ENCODE measurements around the gene DMBX1.

DMBX1 gene

DNA sequence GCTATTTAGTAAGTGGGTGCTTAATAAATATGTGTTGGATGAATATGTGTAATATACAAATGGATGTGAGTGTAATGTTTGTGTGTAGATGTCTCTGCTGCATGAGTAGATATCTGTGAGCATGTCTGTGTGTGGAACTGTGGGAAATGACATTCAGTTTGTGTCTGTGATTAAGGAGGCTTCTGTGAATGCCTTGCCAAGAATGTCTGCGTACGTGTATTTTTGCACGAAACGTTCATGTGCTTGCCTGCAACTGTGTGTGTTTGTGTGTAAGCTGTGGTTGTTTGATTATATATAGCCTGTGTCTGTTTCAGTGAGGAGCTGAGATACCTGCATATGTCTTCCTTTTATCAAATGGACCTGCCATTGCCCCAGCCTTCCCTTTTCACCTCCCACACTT lies 13.8 kb downstream of the DMBX1 start:
- no peak for DNase-seq (ENCODE audit: low read depth in 2 of 2)

GRCh38 chr1:46506470-46507219 lies 17.0 kb downstream of the DMBX1 start:
- no peak for DNase-seq (ENCODE audit: low read depth in 2 of 2)

DNA sequence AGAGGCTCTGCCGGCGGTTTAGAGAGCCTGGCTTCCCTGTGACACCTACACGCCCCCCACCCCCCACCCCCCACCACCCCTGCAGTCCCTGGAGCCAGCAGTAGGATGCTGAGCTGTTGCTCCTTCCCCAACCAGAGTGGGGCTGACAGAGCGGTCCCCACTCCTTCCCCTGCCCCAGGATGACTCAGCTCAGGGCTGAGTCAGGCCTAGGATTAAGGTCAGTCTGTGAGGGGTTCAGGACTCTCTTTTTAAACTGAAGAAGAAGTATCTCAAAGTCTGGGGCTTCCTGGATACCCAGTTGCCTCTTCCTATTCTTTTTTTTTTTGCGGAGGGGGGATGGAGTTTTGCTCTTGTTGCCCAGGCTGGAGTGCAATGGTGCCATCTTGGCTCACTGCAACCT lies 19.1 kb downstream of the DMBX1 start:
- no peak for DNase-seq (ENCODE audit: low read depth in 2 of 2)

- no peak for DNase-seq (ENCODE audit: low read depth in 2 of 2)
Observed at GRCh38 chr1:46510341-46510997, 20.8 kb downstream of the DMBX1 start.

DNA sequence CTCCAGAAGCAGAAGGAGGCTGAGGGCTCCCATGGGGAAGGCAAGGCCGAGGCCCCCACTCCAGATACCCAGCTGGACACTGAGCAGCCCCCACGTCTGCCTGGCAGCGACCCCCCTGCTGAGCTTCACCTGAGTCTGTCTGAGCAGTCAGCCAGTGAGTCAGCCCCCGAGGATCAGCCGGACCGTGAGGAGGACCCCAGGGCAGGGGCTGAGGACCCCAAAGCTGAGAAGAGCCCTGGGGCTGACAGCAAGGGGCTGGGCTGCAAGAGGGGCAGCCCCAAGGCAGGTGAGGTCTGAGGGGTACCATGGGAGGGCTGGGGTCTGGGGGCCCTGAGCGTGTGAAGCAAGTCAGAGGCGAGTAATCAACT lies 21.3 kb downstream of the DMBX1 start:
- no peak for DNase-seq (ENCODE audit: low read depth in 2 of 2)

- DNase-seq (ENCODE audit: low read depth in 2 of 2), result no peak
Observed at GRCh38 chr1:46512135-46512791, 22.6 kb downstream of the DMBX1 start.

DNA sequence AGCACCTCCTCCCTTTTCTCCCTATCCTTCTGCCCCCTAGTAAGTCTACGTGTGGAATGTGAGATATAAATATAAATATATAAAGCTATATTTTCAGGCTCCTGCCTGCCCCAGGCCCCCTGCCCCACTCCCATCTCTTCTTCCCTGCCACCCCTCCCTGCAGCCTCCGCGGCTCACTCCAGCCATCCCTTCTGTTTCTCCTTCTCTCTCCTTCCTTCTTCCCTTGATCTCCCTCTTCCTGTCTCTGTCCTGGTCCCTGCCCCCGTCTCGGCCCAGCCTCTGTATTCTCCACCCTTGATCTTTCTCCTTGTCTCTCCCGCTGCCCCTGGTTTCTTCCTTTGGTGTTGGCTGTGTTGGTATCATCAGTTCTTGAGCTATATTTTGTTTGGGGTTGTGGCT lies 23.2 kb downstream of the DMBX1 start:
- DNase-seq (ENCODE audit: low read depth in 2 of 2), result no peak

DNA sequence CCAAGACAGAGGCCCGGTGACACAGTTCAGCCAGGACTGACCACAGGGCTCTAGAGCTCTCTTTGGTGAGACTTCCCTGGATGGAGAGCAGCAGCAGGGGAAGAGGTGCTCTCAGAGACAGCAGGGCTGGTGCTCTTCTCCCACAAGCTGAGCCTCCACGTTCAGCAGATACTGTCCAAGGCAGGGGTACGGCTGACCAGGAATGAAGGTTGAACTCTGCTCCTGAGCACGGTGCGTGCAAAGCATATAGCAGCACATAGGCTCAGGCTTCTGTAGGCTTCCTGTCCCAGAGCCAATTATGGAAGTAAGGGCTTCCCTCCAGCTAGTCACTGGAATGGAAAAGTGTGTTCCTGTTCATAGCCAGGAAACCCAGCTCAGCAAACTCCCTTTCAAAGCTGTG lies 23.9 kb downstream of the DMBX1 start:
- no peak for DNase-seq (ENCODE audit: low read depth in 2 of 2)

DNA sequence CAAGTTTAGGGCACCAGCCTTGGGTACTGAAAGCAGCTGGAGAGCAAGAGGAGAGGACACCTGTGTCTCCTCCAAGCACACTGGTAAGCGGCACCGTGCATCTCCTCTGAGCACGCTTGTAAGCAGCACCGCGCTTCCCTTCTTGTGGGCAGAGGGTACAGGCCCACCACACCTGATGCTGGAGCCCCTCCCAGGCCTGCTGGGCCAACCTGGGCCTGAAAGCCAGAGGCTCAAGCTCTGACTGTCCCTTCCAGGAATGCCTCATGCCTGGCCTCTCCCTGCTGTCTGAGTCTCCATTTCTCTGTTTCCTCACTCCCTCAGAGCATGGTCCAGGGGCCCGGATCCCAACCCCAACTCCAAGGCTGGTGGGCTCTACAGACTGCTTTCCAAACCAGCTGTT lies 25.9 kb downstream of the DMBX1 start:
- DNase-seq (ENCODE audit: low read depth in 2 of 2), result no peak

DNA sequence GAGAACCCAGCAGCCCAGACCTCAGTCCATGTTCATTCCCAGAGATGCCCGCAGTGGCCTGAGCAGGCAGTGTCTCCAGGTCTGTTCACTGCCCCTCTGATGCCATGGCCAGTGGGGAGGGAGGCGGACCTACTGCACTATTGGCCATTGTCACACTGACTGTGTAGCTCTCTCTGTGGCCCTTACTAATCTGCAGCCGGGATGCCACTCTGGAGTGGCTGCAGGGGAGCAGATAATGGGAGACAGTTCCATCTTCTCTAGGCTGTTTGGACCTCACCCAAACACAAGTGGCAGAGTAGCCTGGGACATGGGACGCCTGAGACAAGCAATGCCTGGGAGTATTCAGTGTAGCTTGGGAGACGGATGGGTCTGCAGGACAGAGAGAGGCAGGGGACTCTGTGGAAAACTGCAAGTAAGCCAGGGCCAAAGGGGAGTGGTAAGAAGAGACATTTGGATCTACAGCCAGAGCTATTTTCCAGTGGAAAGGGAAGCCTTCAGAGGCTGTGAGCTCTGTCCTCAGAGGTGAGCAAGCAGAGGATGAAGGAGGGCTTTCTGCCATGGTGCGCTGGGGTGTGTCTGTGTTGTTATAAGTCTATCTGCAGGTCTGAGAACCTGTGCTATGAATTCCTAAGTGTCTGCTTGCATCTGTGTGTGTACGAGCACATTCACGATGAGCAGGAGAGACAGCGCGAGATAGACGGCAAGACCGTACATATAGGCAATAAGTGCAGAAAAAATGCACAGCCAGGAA lies 26.7 kb downstream of the DMBX1 start:
- DNase-seq (ENCODE audit: low read depth in 2 of 2), result no peak

GRCh38 chr1:46517010-46517600 lies 27.5 kb downstream of the DMBX1 start:
- no peak for DNase-seq (ENCODE audit: low read depth in 2 of 2)

- no peak for DNase-seq (ENCODE audit: low read depth in 2 of 2)
Observed at GRCh38 chr1:46517932-46518498, 28.4 kb downstream of the DMBX1 start.

GRCh38 chr1:46519209-46519608 lies 29.6 kb downstream of the DMBX1 start:
- DNase-seq (ENCODE audit: low read depth in 2 of 2), result no peak

GRCh38 chr1:46520063-46520911 lies 30.7 kb downstream of the DMBX1 start:
- DNase-seq (ENCODE audit: low read depth in 2 of 2), result no peak

DNA sequence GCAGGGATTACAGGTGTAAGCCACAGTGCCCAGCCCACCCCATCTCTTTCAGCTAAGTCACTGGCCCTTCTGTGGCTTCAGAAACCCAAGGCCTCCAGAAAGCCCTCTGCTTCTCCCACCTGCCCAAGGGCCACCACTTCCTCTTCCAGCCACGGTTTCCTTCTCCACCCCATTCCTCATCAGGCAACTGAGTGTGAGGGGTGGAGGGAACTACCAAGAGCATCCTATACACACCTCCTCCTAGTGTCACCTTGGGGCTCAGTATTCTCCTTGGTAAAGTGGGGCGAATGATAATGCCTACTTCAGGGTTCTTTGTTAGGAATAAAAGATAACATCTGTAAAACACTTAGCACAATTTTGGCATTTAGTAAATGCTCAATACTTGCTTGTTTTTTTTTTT lies 31.8 kb downstream of the DMBX1 start:
- DNase-seq (ENCODE audit: low read depth in 2 of 2), result no peak

DNA sequence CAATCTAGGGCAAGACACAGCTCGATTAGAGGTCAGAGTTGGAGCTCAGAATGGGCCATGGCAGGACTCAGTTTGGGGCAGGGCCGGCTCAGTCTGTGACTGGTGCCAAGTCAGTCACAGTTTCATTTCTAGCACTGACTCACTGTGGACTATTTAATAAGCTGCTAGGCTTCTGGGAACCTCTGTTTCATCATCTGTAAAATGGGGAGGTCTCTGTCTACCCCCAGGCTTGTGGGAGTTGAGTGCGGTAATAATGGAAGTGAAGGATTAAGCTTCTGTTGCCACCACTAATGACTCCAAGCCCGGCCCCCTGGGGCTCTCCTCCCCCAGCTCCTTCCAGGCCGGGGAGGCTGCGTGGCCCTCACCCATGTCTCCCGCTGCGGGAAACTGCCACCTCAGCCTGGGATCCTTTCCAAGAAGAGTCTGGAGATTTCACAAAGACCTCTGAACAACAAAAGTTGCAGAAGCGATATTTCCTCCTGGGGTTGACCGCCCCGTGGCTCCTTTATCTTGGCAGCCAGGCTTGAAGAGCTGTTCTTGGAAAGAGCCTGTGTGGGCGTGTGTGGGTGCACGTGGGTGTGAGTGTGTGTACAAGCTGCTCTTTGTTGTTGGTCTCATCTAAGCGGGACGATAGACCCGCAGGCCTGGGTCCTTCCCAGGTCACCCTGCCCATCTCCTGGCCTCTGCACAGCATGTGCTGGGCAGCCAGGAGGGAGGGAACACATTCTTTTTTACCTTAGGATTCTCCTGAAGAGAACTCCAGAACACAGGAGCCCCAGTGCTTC lies 32.7 kb downstream of the DMBX1 start:
- DNase-seq (ENCODE audit: low read depth in 2 of 2), result no peak

GRCh38 chr1:46522969-46523320 lies 33.3 kb downstream of the DMBX1 start:
- DNase-seq (ENCODE audit: low read depth in 2 of 2), result no peak

- no peak for DNase-seq (ENCODE audit: low read depth in 2 of 2)
Observed at GRCh38 chr1:46523496-46524353, 34.1 kb downstream of the DMBX1 start.

DNA sequence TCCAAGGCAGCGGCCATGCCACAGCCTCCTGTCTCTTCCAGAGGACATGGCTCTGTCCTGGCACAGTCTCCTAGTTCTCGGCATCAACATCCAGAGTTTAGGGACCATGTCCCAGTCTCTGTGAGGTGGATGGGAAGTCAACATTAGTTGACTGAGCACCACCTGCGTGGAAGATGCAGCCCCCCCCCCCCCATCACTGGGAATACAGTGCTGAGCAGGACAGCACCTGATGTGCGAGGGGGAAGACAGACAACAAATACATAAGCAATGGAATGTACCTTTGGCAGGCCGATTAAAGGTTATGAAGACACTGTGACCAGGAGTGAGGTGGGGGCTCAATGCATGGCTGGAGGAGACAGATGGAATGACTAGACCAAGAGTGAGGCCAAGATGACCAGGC lies 35.2 kb downstream of the DMBX1 start:
- no peak for DNase-seq (ENCODE audit: low read depth in 2 of 2)

All from activated CD8-positive, alpha-beta memory T cell treated with anti-CD3 and anti-CD28 coated beads for 4 hours (primary cell).